ENCODE measurements around the gene KCNE4.

Gene KCNE4

DNA sequence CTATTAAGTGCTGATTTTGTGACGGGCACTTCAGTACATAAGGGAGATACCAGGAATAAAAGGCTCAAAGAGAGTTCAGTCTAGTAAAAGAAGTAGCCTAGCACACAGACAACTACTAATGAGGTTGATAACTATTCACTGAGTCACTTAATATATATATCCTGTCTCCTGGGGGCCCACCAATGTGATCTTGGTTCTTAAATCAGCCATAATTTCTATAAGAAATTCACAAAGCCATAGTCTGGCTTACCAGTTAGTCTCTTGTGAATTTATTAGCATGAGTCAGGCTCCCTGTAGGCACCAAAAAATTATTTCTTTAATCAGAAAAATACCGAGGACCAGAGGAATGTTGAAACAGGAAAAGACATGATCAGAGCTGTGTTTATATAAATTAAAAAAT is 10.4 kb downstream of the KCNE4 start:
- Histone ChIP-seq H3K4me3 (ENCODE audit: low read length) (no peak overlapping the region), H3K9ac (ENCODE audit: low read depth, low read length) (no peak overlapping the region), H3K27ac (ENCODE audit: low read length) (no peak overlapping the region), H3K36me3 (ENCODE audit: insufficient read depth, low read depth, low read length) (no peaks in the 10 kb centered on the region), H3K9me3 (ENCODE audit: insufficient read depth, low read depth, low read length) (no peaks in the 10 kb centered on the region), H3K27me3 (ENCODE audit: insufficient read depth, low read length) (no peaks in the 10 kb centered on the region), H3K4me1 (ENCODE audit: insufficient read depth, low read length) (no peaks in the 10 kb centered on the region)

GRCh38 chr2:223065107-223065506 is 13.1 kb downstream of the KCNE4 start:
- 0 out of 2 replicates have a peak, but pooled peaks cover 3% of the 10 kb centered on the region for H3K4me1 ChIP-seq (ENCODE audit: insufficient read depth, low read length)
- H3K9ac ChIP-seq (ENCODE audit: low read depth, low read length): no peak overlapping the region

GRCh38 chr2:223066721-223067120 is 14.7 kb downstream of the KCNE4 start:
- Histone ChIP-seq H3K9ac (ENCODE audit: low read depth, low read length) (no peak overlapping the region), H3K4me3 (ENCODE audit: low read length) (no peak overlapping the region), H3K27me3 (ENCODE audit: insufficient read depth, low read length) (no peaks in the 10 kb centered on the region), H3K4me1 (ENCODE audit: insufficient read depth, low read length) (0 out of 2 replicates have a peak, but pooled peaks cover 3% of the 10 kb centered on the region), H3K36me3 (ENCODE audit: insufficient read depth, low read depth, low read length) (no peaks in the 10 kb centered on the region), H3K27ac (ENCODE audit: low read length) (no peak overlapping the region), H3K9me3 (ENCODE audit: insufficient read depth, low read depth, low read length) (no peaks in the 10 kb centered on the region)

More at GRCh38 chr2:223065107-223065506, 13.1 kb downstream of the KCNE4 start:
- no peaks in the 10 kb centered on the region for H3K27me3 ChIP-seq (ENCODE audit: insufficient read depth, low read length)
- no peak overlapping the region for H3K27ac ChIP-seq (ENCODE audit: low read length)
- no peaks in the 10 kb centered on the region for H3K9me3 ChIP-seq (ENCODE audit: insufficient read depth, low read depth, low read length)
- H3K4me3 ChIP-seq (ENCODE audit: low read length): no peak overlapping the region
- H3K36me3 ChIP-seq (ENCODE audit: insufficient read depth, low read depth, low read length): no peaks in the 10 kb centered on the region

GRCh38 chr2:223068071-223068470 is 16.1 kb downstream of the KCNE4 start:
- H3K9ac ChIP-seq (ENCODE audit: low read depth, low read length): no peak overlapping the region
- no peaks in the 10 kb centered on the region for H3K36me3 ChIP-seq (ENCODE audit: insufficient read depth, low read depth, low read length)
- H3K4me3 ChIP-seq (ENCODE audit: low read length): no peak overlapping the region
- H3K9me3 ChIP-seq (ENCODE audit: insufficient read depth, low read depth, low read length): no peaks in the 10 kb centered on the region
- H3K27ac ChIP-seq (ENCODE audit: low read length): no peak overlapping the region
- H3K27me3 ChIP-seq (ENCODE audit: insufficient read depth, low read length): no peaks in the 10 kb centered on the region
- 0 out of 2 replicates have a peak, but pooled peaks cover 3% of the 10 kb centered on the region for H3K4me1 ChIP-seq (ENCODE audit: insufficient read depth, low read length)

GRCh38 chr2:223069465-223069864 is 17.5 kb downstream of the KCNE4 start:
- H3K9ac ChIP-seq (ENCODE audit: low read depth, low read length): no peak overlapping the region
- H3K9me3 ChIP-seq (ENCODE audit: insufficient read depth, low read depth, low read length): no peaks in the 10 kb centered on the region
- no peaks in the 10 kb centered on the region for H3K27me3 ChIP-seq (ENCODE audit: insufficient read depth, low read length)
- H3K36me3 ChIP-seq (ENCODE audit: insufficient read depth, low read depth, low read length): no peaks in the 10 kb centered on the region
- H3K4me3 ChIP-seq (ENCODE audit: low read length): no peak overlapping the region
- 0 out of 2 replicates have a peak, but pooled peaks cover 3% of the 10 kb centered on the region for H3K4me1 ChIP-seq (ENCODE audit: insufficient read depth, low read length)
- no peak overlapping the region for H3K27ac ChIP-seq (ENCODE audit: low read length)

DNA sequence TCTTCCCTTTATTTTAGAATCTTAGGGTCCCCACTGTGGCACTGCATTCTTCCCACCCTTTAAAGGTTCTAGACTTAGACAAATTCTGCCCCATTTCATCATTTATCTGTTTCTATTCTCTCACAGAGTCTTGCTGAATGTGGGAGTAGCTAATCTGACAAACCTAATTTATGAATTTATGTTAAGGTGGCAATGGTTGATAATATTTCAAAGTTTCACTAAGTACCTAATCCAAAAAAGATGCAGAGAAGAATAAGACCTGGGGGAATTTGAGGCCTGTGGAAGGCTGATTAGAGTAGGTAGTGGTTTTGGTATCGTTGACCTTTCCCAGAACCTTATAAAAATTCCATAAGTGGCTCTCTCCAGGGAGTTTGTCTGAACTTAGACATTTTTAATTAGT is 18.0 kb downstream of the KCNE4 start:
- Histone ChIP-seq H3K36me3 (ENCODE audit: insufficient read depth, low read depth, low read length) (no peaks in the 10 kb centered on the region), H3K4me3 (ENCODE audit: low read length) (no peak overlapping the region), H3K4me1 (ENCODE audit: insufficient read depth, low read length) (0 out of 2 replicates have a peak, but pooled peaks cover 3% of the 10 kb centered on the region), H3K27me3 (ENCODE audit: insufficient read depth, low read length) (no peaks in the 10 kb centered on the region), H3K9me3 (ENCODE audit: insufficient read depth, low read depth, low read length) (no peaks in the 10 kb centered on the region), H3K27ac (ENCODE audit: low read length) (no peak overlapping the region), H3K9ac (ENCODE audit: low read depth, low read length) (no peak overlapping the region)

GRCh38 chr2:223071139-223071538 is 19.1 kb downstream of the KCNE4 start:
- Histone ChIP-seq H3K36me3 (ENCODE audit: insufficient read depth, low read depth, low read length) (no peaks in the 10 kb centered on the region), H3K4me1 (ENCODE audit: insufficient read depth, low read length) (0 out of 2 replicates have a peak, but pooled peaks cover 3% of the 10 kb centered on the region), H3K9ac (ENCODE audit: low read depth, low read length) (no peak overlapping the region), H3K9me3 (ENCODE audit: insufficient read depth, low read depth, low read length) (no peaks in the 10 kb centered on the region), H3K27me3 (ENCODE audit: insufficient read depth, low read length) (no peaks in the 10 kb centered on the region), H3K27ac (ENCODE audit: low read length) (no peak overlapping the region), H3K4me3 (ENCODE audit: low read length) (no peak overlapping the region)

GRCh38 chr2:223072826-223073225 is 20.8 kb downstream of the KCNE4 start:
- Histone ChIP-seq H3K9me3 (ENCODE audit: insufficient read depth, low read depth, low read length) (no peaks in the 10 kb centered on the region), H3K4me1 (ENCODE audit: insufficient read depth, low read length) (0 out of 2 replicates have a peak, but pooled peaks cover under 1% of the 10 kb centered on the region), H3K9ac (ENCODE audit: low read depth, low read length) (no peak overlapping the region), H3K4me3 (ENCODE audit: low read length) (no peak overlapping the region), H3K36me3 (ENCODE audit: insufficient read depth, low read depth, low read length) (no peaks in the 10 kb centered on the region), H3K27ac (ENCODE audit: low read length) (no peak overlapping the region), H3K27me3 (ENCODE audit: insufficient read depth, low read length) (no peaks in the 10 kb centered on the region)

DNA sequence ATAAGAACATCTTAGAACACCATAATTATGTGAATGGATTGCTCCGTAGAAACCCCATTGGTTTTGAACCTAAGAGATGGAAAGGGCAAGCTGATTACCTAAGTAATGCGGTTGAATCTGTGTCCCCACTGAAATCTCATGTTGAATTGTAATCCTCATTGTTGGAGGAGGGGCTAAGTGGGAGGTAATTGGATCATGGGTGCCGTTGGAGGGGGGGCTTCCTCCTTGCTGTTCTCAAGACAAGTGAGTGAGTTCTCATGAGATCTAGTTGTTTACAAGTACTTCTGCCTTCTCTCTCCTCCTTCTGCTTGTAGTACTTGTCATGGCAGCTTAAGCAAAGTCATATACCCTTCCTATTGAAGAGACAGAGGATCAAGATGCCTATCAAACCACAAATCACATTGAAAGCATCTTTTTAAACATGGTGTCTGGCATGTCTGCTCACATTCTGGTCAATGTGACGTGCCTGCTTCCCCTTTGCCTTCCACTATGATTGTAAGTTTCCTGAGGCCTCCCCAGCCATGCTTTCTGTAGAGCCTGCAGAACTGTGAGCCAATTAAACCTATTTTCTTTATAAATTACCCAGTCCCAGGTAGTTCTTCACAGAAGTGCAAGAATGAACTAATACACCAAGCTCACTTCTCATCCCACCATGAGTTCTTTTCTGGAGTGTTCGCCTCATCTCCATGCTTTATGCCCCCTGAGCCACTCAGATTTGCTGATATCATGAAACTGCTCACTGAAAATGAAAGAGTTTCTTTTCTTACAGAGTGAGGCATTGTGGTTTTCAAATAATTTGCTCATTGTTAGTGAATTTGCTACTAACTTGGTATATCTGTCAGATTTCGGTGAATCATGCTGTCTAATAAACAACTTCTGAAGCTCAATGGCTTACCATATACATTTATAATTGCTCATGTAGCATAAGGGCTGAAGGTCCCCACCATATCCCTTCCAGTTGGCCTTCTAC is 23.6 kb downstream of the KCNE4 start:
- no peak overlapping the region for H3K4me3 ChIP-seq (ENCODE audit: low read length)
- no peaks in the 10 kb centered on the region for H3K9me3 ChIP-seq (ENCODE audit: insufficient read depth, low read depth, low read length)
- H3K9ac ChIP-seq (ENCODE audit: low read depth, low read length): no peak overlapping the region
- no peak overlapping the region for H3K27ac ChIP-seq (ENCODE audit: low read length)
- H3K4me1 ChIP-seq (ENCODE audit: insufficient read depth, low read length): no peaks in the 10 kb centered on the region
- H3K27me3 ChIP-seq (ENCODE audit: insufficient read depth, low read length): no peaks in the 10 kb centered on the region
- H3K36me3 ChIP-seq (ENCODE audit: insufficient read depth, low read depth, low read length): no peaks in the 10 kb centered on the region

DNA sequence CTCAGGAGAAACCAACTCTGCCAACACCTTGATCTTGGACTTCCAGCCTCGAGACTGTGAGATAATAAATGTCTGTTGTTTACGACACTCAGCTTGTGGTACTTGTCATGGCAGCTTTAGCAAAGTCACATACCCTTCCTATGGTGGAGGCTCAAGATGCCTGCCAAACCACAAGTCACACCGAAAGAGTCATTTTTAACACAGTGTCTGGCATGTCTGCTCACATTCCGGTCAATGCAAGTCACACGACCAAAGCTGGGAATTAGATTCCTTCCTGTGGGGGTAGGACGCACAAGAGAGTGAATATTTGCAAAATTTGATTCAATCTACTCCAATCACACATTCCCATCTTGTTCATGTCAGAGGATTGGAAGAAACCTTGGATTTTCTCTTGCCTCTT is 24.6 kb downstream of the KCNE4 start:
- no peak overlapping the region for H3K9ac ChIP-seq (ENCODE audit: low read depth, low read length)
- H3K4me3 ChIP-seq (ENCODE audit: low read length): no peak overlapping the region
- H3K36me3 ChIP-seq (ENCODE audit: insufficient read depth, low read depth, low read length): no peaks in the 10 kb centered on the region
- H3K27me3 ChIP-seq (ENCODE audit: insufficient read depth, low read length): no peaks in the 10 kb centered on the region
- no peak overlapping the region for H3K27ac ChIP-seq (ENCODE audit: low read length)
- H3K4me1 ChIP-seq (ENCODE audit: insufficient read depth, low read length): no peaks in the 10 kb centered on the region
- H3K9me3 ChIP-seq (ENCODE audit: insufficient read depth, low read depth, low read length): no peaks in the 10 kb centered on the region

- H3K4me1 ChIP-seq (ENCODE audit: insufficient read depth, low read length): no peaks in the 10 kb centered on the region
- H3K36me3 ChIP-seq (ENCODE audit: insufficient read depth, low read depth, low read length): no peaks in the 10 kb centered on the region
- no peaks in the 10 kb centered on the region for H3K9me3 ChIP-seq (ENCODE audit: insufficient read depth, low read depth, low read length)
- H3K9ac ChIP-seq (ENCODE audit: low read depth, low read length): no peak overlapping the region
- no peak overlapping the region for H3K27ac ChIP-seq (ENCODE audit: low read length)
- H3K27me3 ChIP-seq (ENCODE audit: insufficient read depth, low read length): no peaks in the 10 kb centered on the region
- H3K4me3 ChIP-seq (ENCODE audit: low read length): no peak overlapping the region
Observed at GRCh38 chr2:223078482-223078881, 26.5 kb downstream of the KCNE4 start.

DNA sequence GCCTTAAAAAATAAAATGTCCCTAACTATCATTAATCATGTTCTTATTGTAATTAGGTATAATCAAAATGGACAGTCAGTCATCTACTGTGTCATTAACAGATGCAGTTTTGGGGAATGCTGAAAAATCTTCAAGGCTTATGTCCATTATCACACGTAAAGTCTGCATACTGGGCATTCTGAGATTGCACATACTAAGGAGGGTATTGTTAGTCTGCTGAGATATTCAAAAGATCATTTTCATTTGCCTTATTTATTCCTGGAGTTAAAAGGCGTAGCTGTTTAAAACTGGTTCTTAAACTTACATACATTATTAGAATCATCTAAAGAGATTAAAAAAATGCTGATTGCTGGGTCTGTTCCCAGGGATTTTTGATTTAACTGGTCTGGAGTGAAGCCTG is 27.4 kb downstream of the KCNE4 start:
- Histone ChIP-seq H3K36me3 (ENCODE audit: insufficient read depth, low read depth, low read length) (no peaks in the 10 kb centered on the region), H3K9ac (ENCODE audit: low read depth, low read length) (no peak overlapping the region), H3K9me3 (ENCODE audit: insufficient read depth, low read depth, low read length) (no peaks in the 10 kb centered on the region), H3K27me3 (ENCODE audit: insufficient read depth, low read length) (no peaks in the 10 kb centered on the region), H3K27ac (ENCODE audit: low read length) (no peak overlapping the region), H3K4me3 (ENCODE audit: low read length) (no peak overlapping the region), H3K4me1 (ENCODE audit: insufficient read depth, low read length) (no peaks in the 10 kb centered on the region)

Data from iPS-20b (cell line).